HEK293 (cell line): ENCODE measurements around the gene FRYL.

Experiments used
- CTCF ChIA-PET: fragments of 350-600 bp; formaldehyde crosslinking; extraction: SDS; loops from one replicate; lab custom pipeline; 2021; ENCODE audit warnings: antibody characterized with exemption; lab: Yijun Ruan, JAX
- POLR2A ChIA-PET: fragments of 300-600 bp; formaldehyde crosslinking; extraction: SDS; loops from one replicate; lab custom pipeline; 2020; ENCODE audit warnings: antibody characterized with exemption, inconsistent platforms; lab: Yijun Ruan, JAX
- H3K27ac ChIP-seq: fragments of 200-500 bp; sonication (Bioruptor generic); 2 replicates; pipeline ENCODE4 v1.5.1; 2014; ENCODE audit warnings: low read depth, low read length, control low read depth, inconsistent platforms; ENCODE audit errors: extremely low read depth
- H3K36me3 ChIP-seq, 2 experiments: fragments of 200-500 bp in 1 of 2; sonication (Bioruptor generic) in 1 of 2; 1 replicate in 1 of 2; 2 replicates in 1 of 2; pipeline ENCODE4 v1.5.1; 2014 to 2017; ENCODE audit warnings: inconsistent platforms in 2 of 2, low read length in 2 of 2; ENCODE audit not compliant: control insufficient read depth in 2 of 2, insufficient read depth in 1 of 2
- H3K4me1 ChIP-seq: fragments of 200-500 bp; sonication (Bioruptor generic); 2 replicates; pipeline ENCODE4 v1.5.1; 2014; ENCODE audit warnings: mild to moderate bottlenecking, low read length, inconsistent platforms; ENCODE audit not compliant: control insufficient read depth, insufficient read depth
- H3K4me3 ChIP-seq: 2 replicates; pipeline ENCODE4 v1.5.1; 2011; ENCODE audit warnings: low read depth, mild to moderate bottlenecking, control low read depth, low read length, moderate library complexity
- H3K9me3 ChIP-seq: fragments of 200-500 bp; sonication (Bioruptor generic); 2 replicates; pipeline ENCODE4 v1.5.1; 2014; ENCODE audit warnings: low read depth, low read length, inconsistent platforms; ENCODE audit not compliant: control insufficient read depth, insufficient read depth
- BCL11B ChIP-seq: fragments of 450-650 bp; formaldehyde crosslinking; IDR thresholded peaks from 2 replicates; pipeline ENCODE4 v1.5.1; 2016; ENCODE audit warnings: low read depth, missing biosample characterization, missing genetic modification characterization
- HOXD13 ChIP-seq: sonication (generic); formaldehyde crosslinking; IDR thresholded peaks from 2 replicates; pipeline ENCODE4 v1.8.0; 2022; ENCODE audit warnings: missing genetic modification reagents, borderline replicate concordance
- KLF17 ChIP-seq: fragments of 450-650 bp; formaldehyde crosslinking; IDR thresholded peaks from 2 replicates; pipeline ENCODE4 v1.5.1; 2016; ENCODE audit warnings: missing biosample characterization, missing genetic modification characterization
- PRDM2 ChIP-seq: fragments of 450-650 bp; formaldehyde crosslinking; IDR thresholded peaks from 2 replicates; pipeline ENCODE4 v1.5.1; 2016; ENCODE audit warnings: missing biosample characterization, missing genetic modification characterization, borderline replicate concordance
- YY1 ChIP-seq: fragments of 450-650 bp; formaldehyde crosslinking; IDR thresholded peaks from 2 replicates; pipeline ENCODE4 v1.5.1; 2018; ENCODE audit warnings: missing biosample characterization, missing genetic modification characterization
- ZBTB49 ChIP-seq: fragments of 450-650 bp; formaldehyde crosslinking; IDR thresholded peaks from 2 replicates; pipeline ENCODE4 v1.5.1; 2016; ENCODE audit warnings: missing biosample characterization, missing genetic modification characterization, low read depth
- ZBTB7A ChIP-seq: fragments of 450-650 bp; formaldehyde crosslinking; IDR thresholded peaks from 2 replicates; pipeline ENCODE4 v1.5.1; 2016; ENCODE audit warnings: low read depth, missing biosample characterization, missing genetic modification characterization
- ZFP3 ChIP-seq: fragments of 450-650 bp; formaldehyde crosslinking; IDR thresholded peaks from 2 replicates; pipeline ENCODE4 v1.5.1; 2016; ENCODE audit warnings: low read depth, missing biosample characterization, missing genetic modification characterization
- ZFP69B ChIP-seq: fragments of 450-650 bp; formaldehyde crosslinking; IDR thresholded peaks from 2 replicates; pipeline ENCODE4 v1.5.1; 2016; ENCODE audit warnings: missing biosample characterization, missing genetic modification characterization
- ZNF138 ChIP-seq: fragments of 450-650 bp; formaldehyde crosslinking; IDR thresholded peaks from 2 replicates; pipeline ENCODE4 v1.5.1; 2016; ENCODE audit warnings: missing biosample characterization, missing genetic modification characterization, borderline replicate concordance
- ZNF157 ChIP-seq: fragments of 450-650 bp; formaldehyde crosslinking; IDR thresholded peaks from 2 replicates; pipeline ENCODE4 v1.5.1; 2016; ENCODE audit warnings: missing biosample characterization, missing genetic modification characterization
- ZNF16 ChIP-seq: fragments of 450-650 bp; formaldehyde crosslinking; IDR thresholded peaks from 2 replicates; pipeline ENCODE4 v1.5.1; 2016; ENCODE audit warnings: low read depth, missing biosample characterization, missing genetic modification characterization
- ZNF174 ChIP-seq: fragments of 450-650 bp; formaldehyde crosslinking; IDR thresholded peaks from 2 replicates; pipeline ENCODE4 v1.5.0; 2017; ENCODE audit warnings: missing biosample characterization, mild to moderate bottlenecking, missing genetic modification characterization
- ZNF221 ChIP-seq: fragments of 450-650 bp; formaldehyde crosslinking; IDR thresholded peaks from 2 replicates; pipeline ENCODE4 v1.5.1; 2017; ENCODE audit warnings: missing biosample characterization, missing genetic modification characterization, borderline replicate concordance
- ZNF335 ChIP-seq: fragments of 450-650 bp; formaldehyde crosslinking; conservative IDR thresholded peaks from 2 replicates; pipeline ENCODE4 v1.5.1; 2016; ENCODE audit warnings: missing biosample characterization, missing genetic modification characterization
- ZNF394 ChIP-seq: fragments of 450-650 bp; formaldehyde crosslinking; IDR thresholded peaks from 2 replicates; pipeline ENCODE4 v1.5.1; 2016; ENCODE audit warnings: missing biosample characterization, missing genetic modification characterization, mild to moderate bottlenecking, moderate library complexity, borderline replicate concordance
- ZNF585B ChIP-seq: fragments of 450-650 bp; formaldehyde crosslinking; IDR thresholded peaks from 2 replicates; pipeline ENCODE4 v1.5.1; 2016; ENCODE audit warnings: missing biosample characterization, missing genetic modification characterization
- ZNF747 ChIP-seq: fragments of 450-650 bp; formaldehyde crosslinking; IDR thresholded peaks from 2 replicates; pipeline ENCODE4 v1.5.1; 2016; ENCODE audit warnings: missing biosample characterization, missing genetic modification characterization
- ZSCAN23 ChIP-seq: fragments of 450-650 bp; formaldehyde crosslinking; IDR thresholded peaks from 2 replicates; pipeline ENCODE4 v1.5.1; 2016; ENCODE audit warnings: missing biosample characterization, missing genetic modification characterization
- TF ChIP-seq, protein P1 (sequence below): fragments of 450-650 bp; formaldehyde crosslinking; conservative IDR thresholded peaks from 2 replicates; pipeline ENCODE4 v1.5.1; 2016; ENCODE audit warnings: low read depth, missing biosample characterization, missing genetic modification characterization

FRYL gene

GRCh38 chr4:48790561-48790960 lies 10.5 kb upstream of the FRYL start:
- no peaks in the 10 kb centered on the region for H3K4me1 ChIP-seq
- POLR2A ChIA-PET, result no interaction called here
- H3K36me3 ChIP-seq, result no peaks in the 10 kb centered on the region
- CTCF ChIA-PET, result interaction anchor here (0.7 kb wide), 1 partner anchor 10 kb away, joined by 4 read pairs; no protein-coding TSS in a partner anchor
- H3K9me3 ChIP-seq, result no peaks in the 10 kb centered on the region
- H3K4me3 ChIP-seq, result no peak overlapping the region
- TF ChIP-seq, protein P1, sequence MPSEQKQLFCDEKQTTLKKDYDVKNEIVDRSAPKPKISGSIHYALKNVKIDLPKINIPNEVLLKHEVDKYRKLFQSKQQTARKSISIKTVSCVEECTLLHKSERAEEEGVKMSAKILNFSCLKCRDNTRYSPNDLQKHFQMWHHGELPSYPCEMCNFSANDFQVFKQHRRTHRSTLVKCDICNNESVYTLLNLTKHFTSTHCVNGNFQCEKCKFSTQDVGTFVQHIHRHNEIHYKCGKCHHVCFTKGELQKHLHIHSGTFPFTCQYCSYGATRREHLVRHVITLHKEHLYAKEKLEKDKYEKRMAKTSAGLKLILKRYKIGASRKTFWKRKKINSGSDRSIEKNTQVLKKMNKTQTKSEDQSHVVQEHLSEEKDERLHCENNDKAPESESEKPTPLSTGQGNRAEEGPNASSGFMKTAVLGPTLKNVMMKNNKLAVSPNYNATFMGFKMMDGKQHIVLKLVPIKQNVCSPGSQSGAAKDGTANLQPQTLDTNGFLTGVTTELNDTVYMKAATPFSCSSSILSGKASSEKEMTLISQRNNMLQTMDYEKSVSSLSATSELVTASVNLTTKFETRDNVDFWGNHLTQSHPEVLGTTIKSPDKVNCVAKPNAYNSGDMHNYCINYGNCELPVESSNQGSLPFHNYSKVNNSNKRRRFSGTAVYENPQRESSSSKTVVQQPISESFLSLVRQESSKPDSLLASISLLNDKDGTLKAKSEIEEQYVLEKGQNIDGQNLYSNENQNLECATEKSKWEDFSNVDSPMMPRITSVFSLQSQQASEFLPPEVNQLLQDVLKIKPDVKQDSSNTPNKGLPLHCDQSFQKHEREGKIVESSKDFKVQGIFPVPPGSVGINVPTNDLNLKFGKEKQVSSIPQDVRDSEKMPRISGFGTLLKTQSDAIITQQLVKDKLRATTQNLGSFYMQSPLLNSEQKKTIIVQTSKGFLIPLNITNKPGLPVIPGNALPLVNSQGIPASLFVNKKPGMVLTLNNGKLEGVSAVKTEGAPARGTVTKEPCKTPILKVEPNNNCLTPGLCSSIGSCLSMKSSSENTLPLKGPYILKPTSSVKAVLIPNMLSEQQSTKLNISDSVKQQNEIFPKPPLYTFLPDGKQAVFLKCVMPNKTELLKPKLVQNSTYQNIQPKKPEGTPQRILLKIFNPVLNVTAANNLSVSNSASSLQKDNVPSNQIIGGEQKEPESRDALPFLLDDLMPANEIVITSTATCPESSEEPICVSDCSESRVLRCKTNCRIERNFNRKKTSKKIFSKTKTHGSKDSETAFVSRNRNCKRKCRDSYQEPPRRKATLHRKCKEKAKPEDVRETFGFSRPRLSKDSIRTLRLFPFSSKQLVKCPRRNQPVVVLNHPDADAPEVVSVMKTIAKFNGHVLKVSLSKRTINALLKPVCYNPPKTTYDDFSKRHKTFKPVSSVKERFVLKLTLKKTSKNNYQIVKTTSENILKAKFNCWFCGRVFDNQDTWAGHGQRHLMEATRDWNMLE, result no peak
- TF ChIP-seq ZSCAN23 (tag by site-specific recombination), result no peak
- no peak for TF ChIP-seq ZNF585B
- no peak for TF ChIP-seq ZNF394 (tag by site-specific recombination)
- no peak for TF ChIP-seq ZBTB7A (tag by site-specific recombination)
- no peak for TF ChIP-seq ZNF16 (tag by site-specific recombination)
- TF ChIP-seq ZNF174, result no peak
- TF ChIP-seq BCL11B, result no peak
- no peak for TF ChIP-seq ZBTB49 (tag by site-specific recombination)
- TF ChIP-seq ZNF335 (tag by site-specific recombination), result no peak
- TF ChIP-seq ZFP69B (tag by site-specific recombination), result no peak
- no peak for TF ChIP-seq HOXD13
- no peak for TF ChIP-seq ZNF138
- no peak for TF ChIP-seq ZNF157 (tag by site-specific recombination)
- no peak for TF ChIP-seq YY1
- no peak for TF ChIP-seq KLF17 (tag by site-specific recombination)
- TF ChIP-seq ZFP3 (tag by site-specific recombination), result no peak
- no peak for TF ChIP-seq ZNF747 (tag by site-specific recombination)
- no peak for TF ChIP-seq ZNF221 (tag by site-specific recombination)
- no peak for TF ChIP-seq PRDM2
- H3K27ac ChIP-seq, result no peak overlapping the region
